Stimulated activated memory B cell treated with anti-CD40 and anti-IgM and Interleukin-4, amounts not matched to agents 10 μg/mL and 1 μg/mL and 100 μg/mL, for 72 hours (primary cell): ENCODE results near the gene ENAH.
"Not testable (repeated sequence)": the region's sequence is repeated elsewhere in the genome, so short reads cannot be mapped to it uniquely, and the experiment has no call there.

Experiments
- ATAC-seq: fragments of 150-1000 bp; cut with Tn5 transposase; 2 replicates; pipeline ENCODE4 v1.10.0; 2021
- H3K27ac Mint-ChIP-seq: one replicate; pipeline ENCODE4 v1.8.0; 2022; ENCODE audit warnings: mild to moderate bottlenecking, mixed read lengths
- H3K27me3 Mint-ChIP-seq: one replicate; pipeline ENCODE4 v1.8.0; 2022; ENCODE audit warnings: mixed read lengths
- H3K36me3 Mint-ChIP-seq: one replicate; pipeline ENCODE4 v1.8.0; 2022; ENCODE audit warnings: mixed read lengths
- H3K4me1 Mint-ChIP-seq: one replicate; pipeline ENCODE4 v1.8.0; 2022; ENCODE audit warnings: mixed read lengths
- H3K4me3 Mint-ChIP-seq: one replicate; pipeline ENCODE4 v1.8.0; 2022; ENCODE audit warnings: mild to moderate bottlenecking, moderate library complexity, mixed read lengths
- H3K9me3 Mint-ChIP-seq: one replicate; pipeline ENCODE4 v1.8.0; 2022; ENCODE audit warnings: mixed read lengths

The ENAH gene

GRCh38 chr1:225525377-225525776, 127.5 kb downstream of the ENAH start:
- ATAC-seq = no peak
- Mint-ChIP-seq H3K4me1 (no peaks in the 10 kb centered on the region), H3K4me3 (no peak overlapping the region), H3K9me3 (no peaks in the 10 kb centered on the region), H3K36me3 (no peaks in the 10 kb centered on the region), H3K27ac (no peak overlapping the region), H3K27me3 (peaks cover 15% of the 10 kb centered on the region)

GRCh38 chr1:225524570-225524969, 128.4 kb downstream of the ENAH start:
- ATAC-seq = no peak
- Mint-ChIP-seq H3K4me1 (no peaks in the 10 kb centered on the region), H3K4me3 (no peak overlapping the region), H3K27ac (no peak overlapping the region), H3K9me3 (no peaks in the 10 kb centered on the region), H3K36me3 (no peaks in the 10 kb centered on the region), H3K27me3 (peaks cover 15% of the 10 kb centered on the region)

GRCh38 chr1:225523263-225523950, 129.5 kb downstream of the ENAH start:
- no peaks in the 10 kb centered on the region for H3K9me3 Mint-ChIP-seq
- no peaks in the 10 kb centered on the region for H3K4me1 Mint-ChIP-seq
- no peak for ATAC-seq
- H3K27ac Mint-ChIP-seq = no peak overlapping the region
- no peaks in the 10 kb centered on the region for H3K36me3 Mint-ChIP-seq
- peaks cover 15% of the 10 kb centered on the region for H3K27me3 Mint-ChIP-seq
- no peak overlapping the region for H3K4me3 Mint-ChIP-seq

- no peaks in the 10 kb centered on the region for H3K36me3 Mint-ChIP-seq
- H3K27me3 Mint-ChIP-seq = peaks cover 15% of the 10 kb centered on the region
- no peaks in the 10 kb centered on the region for H3K9me3 Mint-ChIP-seq
- H3K4me1 Mint-ChIP-seq = no peaks in the 10 kb centered on the region
- H3K4me3 Mint-ChIP-seq = no peak overlapping the region
- no peak for ATAC-seq
- no peak overlapping the region for H3K27ac Mint-ChIP-seq
Observed at GRCh38 chr1:225522588-225523262, 130.2 kb downstream of the ENAH start.

- H3K27me3 Mint-ChIP-seq = peaks cover 4% of the 10 kb centered on the region
- H3K9me3 Mint-ChIP-seq = no peaks in the 10 kb centered on the region
- no peaks in the 10 kb centered on the region for H3K4me1 Mint-ChIP-seq
- no peaks in the 10 kb centered on the region for H3K36me3 Mint-ChIP-seq
- ATAC-seq = no peak
- H3K4me3 Mint-ChIP-seq = no peak overlapping the region
- no peak overlapping the region for H3K27ac Mint-ChIP-seq
Observed at GRCh38 chr1:225520587-225521227, 132.2 kb downstream of the ENAH start.

GRCh38 chr1:225519166-225519863, 133.6 kb downstream of the ENAH start:
- Mint-ChIP-seq H3K4me3 (no peak overlapping the region), H3K9me3 (no peaks in the 10 kb centered on the region), H3K36me3 (no peaks in the 10 kb centered on the region), H3K27ac (no peak overlapping the region), H3K4me1 (no peaks in the 10 kb centered on the region), H3K27me3 (no peaks in the 10 kb centered on the region)
- ATAC-seq = no peak

GRCh38 chr1:225517697-225518096, 135.2 kb downstream of the ENAH start:
- no peak overlapping the region for H3K27ac Mint-ChIP-seq
- no peaks in the 10 kb centered on the region for H3K9me3 Mint-ChIP-seq
- H3K36me3 Mint-ChIP-seq = no peaks in the 10 kb centered on the region
- H3K4me3 Mint-ChIP-seq = no peak overlapping the region
- no peaks in the 10 kb centered on the region for H3K4me1 Mint-ChIP-seq
- H3K27me3 Mint-ChIP-seq = no peaks in the 10 kb centered on the region
- no peak for ATAC-seq

- no peaks in the 10 kb centered on the region for H3K9me3 Mint-ChIP-seq
- H3K27me3 Mint-ChIP-seq = no peaks in the 10 kb centered on the region
- no peaks in the 10 kb centered on the region for H3K36me3 Mint-ChIP-seq
- no peak for ATAC-seq
- H3K27ac Mint-ChIP-seq = no peak overlapping the region
- no peaks in the 10 kb centered on the region for H3K4me1 Mint-ChIP-seq
- H3K4me3 Mint-ChIP-seq = no peak overlapping the region
Observed at GRCh38 chr1:225517221-225517620, 135.7 kb downstream of the ENAH start.

GRCh38 chr1:225514671-225515081, 138.2 kb downstream of the ENAH start:
- Mint-ChIP-seq H3K4me3 (no peak overlapping the region), H3K27me3 (no peaks in the 10 kb centered on the region), H3K36me3 (no peaks in the 10 kb centered on the region), H3K27ac (no peak overlapping the region), H3K9me3 (no peaks in the 10 kb centered on the region), H3K4me1 (no peaks in the 10 kb centered on the region)
- no peak for ATAC-seq

GRCh38 chr1:225513576-225513975, 139.3 kb downstream of the ENAH start:
- not testable (repeated sequence) for H3K36me3 Mint-ChIP-seq, H3K4me3 Mint-ChIP-seq, H3K9me3 Mint-ChIP-seq, H3K4me1 Mint-ChIP-seq, H3K27ac Mint-ChIP-seq, ATAC-seq, H3K27me3 Mint-ChIP-seq

GRCh38 chr1:225511828-225512381, 141.0 kb downstream of the ENAH start:
- Mint-ChIP-seq H3K4me1 (no peaks in the 10 kb centered on the region), H3K4me3 (no peak overlapping the region), H3K9me3 (no peaks in the 10 kb centered on the region), H3K27me3 (no peaks in the 10 kb centered on the region), H3K27ac (no peak overlapping the region), H3K36me3 (no peaks in the 10 kb centered on the region)
- no peak for ATAC-seq

- not testable (repeated sequence) for H3K4me3 Mint-ChIP-seq, ATAC-seq, H3K36me3 Mint-ChIP-seq, H3K27ac Mint-ChIP-seq, H3K4me1 Mint-ChIP-seq, H3K27me3 Mint-ChIP-seq, H3K9me3 Mint-ChIP-seq
Observed at GRCh38 chr1:225510740-225511139, 142.2 kb downstream of the ENAH start.

GRCh38 chr1:225509770-225510169, 143.2 kb downstream of the ENAH start:
- H3K27me3 Mint-ChIP-seq = no peaks in the 10 kb centered on the region
- no peak overlapping the region for H3K4me3 Mint-ChIP-seq
- no peaks in the 10 kb centered on the region for H3K4me1 Mint-ChIP-seq
- no peaks in the 10 kb centered on the region for H3K9me3 Mint-ChIP-seq
- no peak for ATAC-seq
- no peaks in the 10 kb centered on the region for H3K36me3 Mint-ChIP-seq
- H3K27ac Mint-ChIP-seq = no peak overlapping the region

- H3K36me3 Mint-ChIP-seq = no peaks in the 10 kb centered on the region
- no peak overlapping the region for H3K4me3 Mint-ChIP-seq
- no peak for ATAC-seq
- H3K27ac Mint-ChIP-seq = no peak overlapping the region
- no peaks in the 10 kb centered on the region for H3K4me1 Mint-ChIP-seq
- no peaks in the 10 kb centered on the region for H3K9me3 Mint-ChIP-seq
- H3K27me3 Mint-ChIP-seq = no peaks in the 10 kb centered on the region
Observed at GRCh38 chr1:225509376-225509707, 143.6 kb downstream of the ENAH start.

GRCh38 chr1:225508538-225509375, 144.2 kb downstream of the ENAH start:
- H3K36me3 Mint-ChIP-seq = no peaks in the 10 kb centered on the region
- H3K9me3 Mint-ChIP-seq = no peaks in the 10 kb centered on the region
- no peaks in the 10 kb centered on the region for H3K4me1 Mint-ChIP-seq
- H3K4me3 Mint-ChIP-seq = no peak overlapping the region
- ATAC-seq = no peak
- no peak overlapping the region for H3K27ac Mint-ChIP-seq
- H3K27me3 Mint-ChIP-seq = no peaks in the 10 kb centered on the region
